ENCODE results near the gene SMG1.
"Not testable (repeated sequence)": the region's sequence is repeated elsewhere in the genome, so short reads cannot be mapped to it uniquely, and the experiment has no call there.

The SMG1 gene

DNA sequence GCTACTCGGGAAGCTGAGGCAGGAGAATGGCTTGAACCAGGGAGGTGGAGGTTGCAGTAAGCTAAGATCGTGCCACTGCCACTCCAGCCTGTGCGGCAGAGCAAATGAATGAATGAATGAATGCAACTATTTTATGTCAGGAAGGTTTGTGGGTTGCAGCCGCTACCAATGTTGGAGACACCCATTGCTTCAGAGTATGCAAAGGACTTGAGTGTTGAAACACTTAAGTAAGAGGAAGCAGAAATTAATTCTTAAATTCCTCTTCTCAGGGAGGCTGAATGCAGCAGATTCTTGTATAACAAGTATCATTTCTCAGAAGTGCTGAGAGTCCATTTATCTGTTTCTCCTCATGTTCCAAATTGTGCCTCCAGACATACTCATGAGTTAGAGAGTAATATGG, 151.6 kb downstream of the SMG1 start:
- not testable (repeated sequence) for H3K9ac ChIP-seq (ENCODE audit: low read depth in 1 of 2, low read length in 2 of 2); H3K9me3 ChIP-seq (ENCODE audit: control insufficient read depth in 1 of 2, low read length in 2 of 2); H3K27me3 ChIP-seq (ENCODE audit: control insufficient read depth in 1 of 2, insufficient read depth in 2 of 2, low read length in 2 of 2); H3K4me3 ChIP-seq (ENCODE audit: low read depth in 1 of 2, low read length in 2 of 2); H3K27ac ChIP-seq (ENCODE audit: low read depth, low read length); H3K36me3 ChIP-seq (ENCODE audit: control insufficient read depth in 1 of 2, insufficient read depth in 2 of 2, low read length in 2 of 2); H3K4me1 ChIP-seq (ENCODE audit: control insufficient read depth in 1 of 2, insufficient read depth in 2 of 2, low read length in 2 of 2)

DNA sequence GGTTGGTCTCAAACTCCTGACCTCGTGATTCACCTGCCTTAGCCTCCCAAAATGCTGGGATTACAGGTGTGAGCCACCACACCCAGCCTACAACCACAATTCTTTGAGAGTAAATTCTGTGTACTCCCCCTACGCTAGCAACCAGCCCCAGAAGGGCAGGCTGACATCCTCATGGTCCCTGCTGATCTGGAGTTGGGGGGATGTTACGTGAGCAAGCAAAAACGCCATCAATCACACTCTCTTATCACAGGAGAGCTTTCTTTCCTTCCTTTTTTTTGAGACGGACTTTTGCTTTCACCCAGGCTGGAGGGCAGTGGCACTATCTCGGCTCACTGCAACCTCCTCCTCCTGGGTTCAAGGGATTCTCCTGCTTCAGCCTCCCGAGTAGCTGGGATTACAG, 154.0 kb downstream of the SMG1 start:
- not testable (repeated sequence) for H3K4me1 ChIP-seq (ENCODE audit: control insufficient read depth in 1 of 2, insufficient read depth in 2 of 2, low read length in 2 of 2); H3K27ac ChIP-seq (ENCODE audit: low read depth, low read length); H3K4me3 ChIP-seq (ENCODE audit: low read depth in 1 of 2, low read length in 2 of 2); H3K36me3 ChIP-seq (ENCODE audit: control insufficient read depth in 1 of 2, insufficient read depth in 2 of 2, low read length in 2 of 2); H3K27me3 ChIP-seq (ENCODE audit: control insufficient read depth in 1 of 2, insufficient read depth in 2 of 2, low read length in 2 of 2); H3K9me3 ChIP-seq (ENCODE audit: control insufficient read depth in 1 of 2, low read length in 2 of 2); H3K9ac ChIP-seq (ENCODE audit: low read depth in 1 of 2, low read length in 2 of 2)

DNA sequence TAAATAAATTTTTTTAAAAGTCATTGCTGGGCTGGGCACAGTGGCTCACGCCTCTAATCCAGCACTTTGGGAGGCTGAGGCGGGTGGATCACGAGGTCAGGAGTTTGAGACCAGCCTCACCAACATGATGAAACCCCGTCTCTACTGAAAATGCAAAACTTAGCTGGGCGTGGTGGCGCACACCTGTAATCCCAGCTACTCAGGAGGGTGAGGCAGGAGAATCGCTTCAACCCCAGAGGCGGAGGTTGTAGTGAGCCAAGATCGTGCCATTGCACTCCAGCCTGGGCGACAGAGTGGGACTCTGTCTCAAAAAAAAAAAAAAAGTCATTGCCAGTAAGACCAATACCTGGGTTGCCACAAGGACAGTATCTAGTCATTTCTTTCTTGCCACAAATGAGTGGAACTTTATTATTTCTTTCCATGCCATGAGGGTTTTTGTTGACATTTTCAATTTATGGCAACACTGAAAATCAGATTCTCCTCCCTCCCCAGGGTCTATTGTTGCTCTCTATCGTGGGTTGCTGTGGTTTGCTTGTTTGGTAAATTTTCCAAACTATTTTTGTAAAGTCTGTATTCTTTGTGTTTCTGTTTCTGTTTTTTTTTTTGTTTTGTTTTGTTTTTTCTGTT, 155.8 kb downstream of the SMG1 start:
- H3K27me3 ChIP-seq (ENCODE audit: control insufficient read depth in 1 of 2, insufficient read depth in 2 of 2, low read length in 2 of 2); H3K9ac ChIP-seq (ENCODE audit: low read depth in 1 of 2, low read length in 2 of 2); H3K4me3 ChIP-seq (ENCODE audit: low read depth in 1 of 2, low read length in 2 of 2); H3K9me3 ChIP-seq (ENCODE audit: control insufficient read depth in 1 of 2, low read length in 2 of 2); H3K27ac ChIP-seq (ENCODE audit: low read depth, low read length); H3K4me1 ChIP-seq (ENCODE audit: control insufficient read depth in 1 of 2, insufficient read depth in 2 of 2, low read length in 2 of 2); H3K36me3 ChIP-seq (ENCODE audit: control insufficient read depth in 1 of 2, insufficient read depth in 2 of 2, low read length in 2 of 2): not testable (repeated sequence)

GRCh38 chr16:18767217-18767616, 159.0 kb downstream of the SMG1 start:
- H3K36me3 ChIP-seq (ENCODE audit: control insufficient read depth in 1 of 2, insufficient read depth in 2 of 2, low read length in 2 of 2); H3K9me3 ChIP-seq (ENCODE audit: control insufficient read depth in 1 of 2, low read length in 2 of 2); H3K9ac ChIP-seq (ENCODE audit: low read depth in 1 of 2, low read length in 2 of 2); H3K4me1 ChIP-seq (ENCODE audit: control insufficient read depth in 1 of 2, insufficient read depth in 2 of 2, low read length in 2 of 2); H3K27me3 ChIP-seq (ENCODE audit: control insufficient read depth in 1 of 2, insufficient read depth in 2 of 2, low read length in 2 of 2); H3K27ac ChIP-seq (ENCODE audit: low read depth, low read length); H3K4me3 ChIP-seq (ENCODE audit: low read depth in 1 of 2, low read length in 2 of 2): not testable (repeated sequence)

GRCh38 chr16:18762713-18763112, 163.5 kb downstream of the SMG1 start:
- not testable (repeated sequence) for H3K27me3 ChIP-seq (ENCODE audit: control insufficient read depth in 1 of 2, insufficient read depth in 2 of 2, low read length in 2 of 2); H3K9me3 ChIP-seq (ENCODE audit: control insufficient read depth in 1 of 2, low read length in 2 of 2); H3K4me1 ChIP-seq (ENCODE audit: control insufficient read depth in 1 of 2, insufficient read depth in 2 of 2, low read length in 2 of 2); H3K36me3 ChIP-seq (ENCODE audit: control insufficient read depth in 1 of 2, insufficient read depth in 2 of 2, low read length in 2 of 2); H3K4me3 ChIP-seq (ENCODE audit: low read depth in 1 of 2, low read length in 2 of 2); H3K27ac ChIP-seq (ENCODE audit: low read depth, low read length); H3K9ac ChIP-seq (ENCODE audit: low read depth in 1 of 2, low read length in 2 of 2)

DNA sequence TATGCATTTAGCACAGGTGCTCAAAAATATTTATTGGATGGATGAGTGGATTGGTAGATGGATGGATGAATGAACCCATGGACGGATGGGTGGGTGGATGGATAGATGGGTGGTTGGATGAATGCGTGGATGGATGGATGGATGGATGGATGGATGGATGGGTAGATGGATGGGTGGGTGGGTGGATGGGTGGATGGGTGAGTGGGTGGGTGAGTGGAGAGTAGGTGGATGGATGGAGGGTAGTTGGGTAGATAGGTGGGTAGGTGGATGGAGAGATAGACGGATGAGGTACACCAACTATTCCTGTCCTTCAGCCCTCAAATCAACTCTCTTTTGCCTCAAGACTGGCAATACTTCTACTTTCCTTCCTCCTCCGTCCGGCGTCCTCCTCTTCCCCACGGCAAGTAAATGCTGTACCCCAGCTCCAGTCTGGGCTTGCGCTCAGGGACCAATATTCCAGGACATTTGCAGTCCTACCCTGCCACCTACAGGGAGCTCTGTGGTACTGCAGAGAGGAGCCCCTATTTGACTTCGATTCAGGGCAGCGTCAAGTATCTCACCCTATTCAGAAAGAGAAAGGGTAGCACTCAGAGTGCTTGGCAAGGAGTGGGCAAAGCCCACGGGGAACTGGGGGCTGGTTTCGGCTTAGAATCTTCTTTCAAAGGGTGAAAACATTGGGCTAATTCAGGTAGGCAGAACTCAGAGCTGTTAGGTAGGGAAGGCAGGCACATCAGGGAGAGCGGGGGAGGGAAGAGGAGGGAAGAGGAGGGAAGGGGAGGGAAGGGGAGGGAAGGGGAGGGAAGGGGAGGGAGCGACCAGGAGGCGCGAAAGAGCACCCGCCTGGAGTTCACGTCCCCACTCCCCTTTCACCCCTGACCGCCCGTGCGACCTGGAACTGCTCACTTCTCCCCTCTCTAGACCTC, 166.3 kb downstream of the SMG1 start:
- H3K36me3 ChIP-seq (ENCODE audit: control insufficient read depth in 1 of 2, insufficient read depth in 2 of 2, low read length in 2 of 2); H3K27ac ChIP-seq (ENCODE audit: low read depth, low read length); H3K4me1 ChIP-seq (ENCODE audit: control insufficient read depth in 1 of 2, insufficient read depth in 2 of 2, low read length in 2 of 2); H3K9ac ChIP-seq (ENCODE audit: low read depth in 1 of 2, low read length in 2 of 2); H3K4me3 ChIP-seq (ENCODE audit: low read depth in 1 of 2, low read length in 2 of 2); H3K27me3 ChIP-seq (ENCODE audit: control insufficient read depth in 1 of 2, insufficient read depth in 2 of 2, low read length in 2 of 2); H3K9me3 ChIP-seq (ENCODE audit: control insufficient read depth in 1 of 2, low read length in 2 of 2): not testable (repeated sequence)

- not testable (repeated sequence) for H3K9me3 ChIP-seq (ENCODE audit: control insufficient read depth in 1 of 2, low read length in 2 of 2); H3K36me3 ChIP-seq (ENCODE audit: control insufficient read depth in 1 of 2, insufficient read depth in 2 of 2, low read length in 2 of 2); H3K27ac ChIP-seq (ENCODE audit: low read depth, low read length); H3K9ac ChIP-seq (ENCODE audit: low read depth in 1 of 2, low read length in 2 of 2); H3K4me1 ChIP-seq (ENCODE audit: control insufficient read depth in 1 of 2, insufficient read depth in 2 of 2, low read length in 2 of 2); H3K4me3 ChIP-seq (ENCODE audit: low read depth in 1 of 2, low read length in 2 of 2); H3K27me3 ChIP-seq (ENCODE audit: control insufficient read depth in 1 of 2, insufficient read depth in 2 of 2, low read length in 2 of 2)
These were observed 168.1 kb downstream of the SMG1 start for GRCh38 chr16:18757960-18758660.

DNA sequence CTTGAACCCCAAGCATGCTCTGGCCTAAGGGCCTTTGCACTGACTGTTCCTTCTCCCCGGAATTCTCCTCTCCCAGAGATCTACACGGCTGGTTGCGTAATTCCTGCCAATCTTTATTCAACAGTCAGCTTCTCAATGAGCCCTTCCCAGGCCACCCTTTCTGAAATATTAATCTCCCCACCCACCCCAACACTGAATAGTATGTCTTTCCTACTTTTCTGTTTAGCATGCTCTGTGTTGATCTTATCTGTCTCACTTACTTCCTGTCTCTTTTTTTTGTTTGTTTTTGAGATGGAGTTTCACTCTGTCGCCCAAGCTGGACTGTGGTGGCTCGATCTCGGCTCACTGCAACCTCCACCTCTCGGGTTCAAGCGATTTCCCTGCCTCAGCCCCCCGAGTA, 169.6 kb downstream of the SMG1 start:
- H3K9me3 ChIP-seq (ENCODE audit: control insufficient read depth in 1 of 2, low read length in 2 of 2); H3K9ac ChIP-seq (ENCODE audit: low read depth in 1 of 2, low read length in 2 of 2); H3K4me3 ChIP-seq (ENCODE audit: low read depth in 1 of 2, low read length in 2 of 2); H3K27me3 ChIP-seq (ENCODE audit: control insufficient read depth in 1 of 2, insufficient read depth in 2 of 2, low read length in 2 of 2); H3K27ac ChIP-seq (ENCODE audit: low read depth, low read length); H3K36me3 ChIP-seq (ENCODE audit: control insufficient read depth in 1 of 2, insufficient read depth in 2 of 2, low read length in 2 of 2); H3K4me1 ChIP-seq (ENCODE audit: control insufficient read depth in 1 of 2, insufficient read depth in 2 of 2, low read length in 2 of 2): not testable (repeated sequence)
